ENCODE data around the gene UPP1.

Gene UPP1

DNA sequence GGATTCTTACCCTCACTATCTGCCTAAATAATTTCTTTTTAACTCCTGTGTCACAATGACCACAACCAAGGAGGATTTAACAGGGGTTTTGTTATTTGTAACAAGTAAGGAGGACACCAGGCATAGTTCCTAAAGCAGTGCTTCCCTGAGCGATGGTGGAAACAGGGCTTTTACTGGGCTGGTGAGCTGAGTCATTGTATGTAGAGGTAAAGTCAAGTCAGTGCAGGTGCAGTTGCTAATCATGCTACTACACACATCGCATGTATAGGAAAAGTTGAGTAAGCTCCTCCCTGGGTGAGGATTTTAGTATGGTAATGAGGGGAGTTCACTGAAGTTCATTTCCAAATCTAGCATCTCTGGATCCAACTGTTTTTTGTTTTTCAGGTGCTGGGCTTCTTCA lies 59.2 kb downstream of the UPP1 start:
- TF ChIP-seq, protein P1, sequence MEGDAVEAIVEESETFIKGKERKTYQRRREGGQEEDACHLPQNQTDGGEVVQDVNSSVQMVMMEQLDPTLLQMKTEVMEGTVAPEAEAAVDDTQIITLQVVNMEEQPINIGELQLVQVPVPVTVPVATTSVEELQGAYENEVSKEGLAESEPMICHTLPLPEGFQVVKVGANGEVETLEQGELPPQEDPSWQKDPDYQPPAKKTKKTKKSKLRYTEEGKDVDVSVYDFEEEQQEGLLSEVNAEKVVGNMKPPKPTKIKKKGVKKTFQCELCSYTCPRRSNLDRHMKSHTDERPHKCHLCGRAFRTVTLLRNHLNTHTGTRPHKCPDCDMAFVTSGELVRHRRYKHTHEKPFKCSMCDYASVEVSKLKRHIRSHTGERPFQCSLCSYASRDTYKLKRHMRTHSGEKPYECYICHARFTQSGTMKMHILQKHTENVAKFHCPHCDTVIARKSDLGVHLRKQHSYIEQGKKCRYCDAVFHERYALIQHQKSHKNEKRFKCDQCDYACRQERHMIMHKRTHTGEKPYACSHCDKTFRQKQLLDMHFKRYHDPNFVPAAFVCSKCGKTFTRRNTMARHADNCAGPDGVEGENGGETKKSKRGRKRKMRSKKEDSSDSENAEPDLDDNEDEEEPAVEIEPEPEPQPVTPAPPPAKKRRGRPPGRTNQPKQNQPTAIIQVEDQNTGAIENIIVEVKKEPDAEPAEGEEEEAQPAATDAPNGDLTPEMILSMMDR (IDR thresholded peaks at IDR 0.05; ENCODE audit: low read depth, low read length, missing control alignments), result no peak
- H3K4me3 ChIP-seq (replicated peaks; ENCODE audit: low read depth, low read length), result no peak overlapping the region
- DNase-seq (ENCODE audit: extremely low read depth, low read depth), result no peak

DNA sequence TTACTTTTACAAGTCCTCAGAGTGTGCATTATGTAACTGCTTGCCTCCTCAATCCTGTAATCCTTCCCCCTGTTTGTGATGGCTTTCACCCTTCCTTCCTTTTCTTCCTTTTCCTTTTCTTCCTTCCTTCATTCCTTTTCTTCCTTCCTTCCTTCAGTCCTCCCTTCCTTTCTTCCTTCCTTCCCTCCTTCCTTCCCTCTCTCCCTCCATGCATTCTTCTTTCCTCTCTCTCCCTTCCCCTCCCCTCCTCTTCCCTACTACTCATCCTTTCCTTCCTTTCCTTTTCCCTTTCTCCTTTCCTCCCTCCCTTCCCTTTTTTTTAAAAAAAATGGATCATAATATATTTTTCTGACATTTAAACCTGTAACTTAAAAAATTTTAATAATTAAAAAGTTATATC lies 60.0 kb downstream of the UPP1 start:
- DNase-seq (ENCODE audit: extremely low read depth, low read depth), result no peak
- TF ChIP-seq, protein P1 (IDR thresholded peaks at IDR 0.05; ENCODE audit: low read depth, low read length, missing control alignments), result no peak
- no peak overlapping the region for H3K4me3 ChIP-seq (replicated peaks; ENCODE audit: low read depth, low read length)

DNA sequence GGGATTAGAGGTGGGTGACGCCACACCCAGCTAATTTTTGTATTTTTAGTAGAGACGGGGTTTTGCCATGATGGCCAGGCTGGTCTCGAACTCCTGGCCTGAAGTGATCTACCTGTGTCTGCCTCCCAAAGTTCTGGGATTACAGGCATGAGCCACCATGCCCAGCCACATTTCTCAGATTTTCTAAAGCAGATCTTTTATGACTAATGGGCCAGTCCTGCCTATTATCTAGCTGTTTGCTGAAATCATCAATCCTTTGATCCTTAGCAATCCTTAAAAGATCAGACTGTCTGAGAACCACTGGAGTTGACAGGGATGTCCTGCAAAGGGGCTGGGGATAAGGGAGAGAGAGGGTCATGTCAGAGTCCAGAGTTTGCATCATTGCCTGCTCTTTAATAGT lies 61.0 kb downstream of the UPP1 start:
- no peak overlapping the region for H3K4me3 ChIP-seq (replicated peaks; ENCODE audit: low read depth, low read length)
- TF ChIP-seq, protein P1 (IDR thresholded peaks at IDR 0.05; ENCODE audit: low read depth, low read length, missing control alignments), result no peak
- no peak for DNase-seq (ENCODE audit: extremely low read depth, low read depth)

DNA sequence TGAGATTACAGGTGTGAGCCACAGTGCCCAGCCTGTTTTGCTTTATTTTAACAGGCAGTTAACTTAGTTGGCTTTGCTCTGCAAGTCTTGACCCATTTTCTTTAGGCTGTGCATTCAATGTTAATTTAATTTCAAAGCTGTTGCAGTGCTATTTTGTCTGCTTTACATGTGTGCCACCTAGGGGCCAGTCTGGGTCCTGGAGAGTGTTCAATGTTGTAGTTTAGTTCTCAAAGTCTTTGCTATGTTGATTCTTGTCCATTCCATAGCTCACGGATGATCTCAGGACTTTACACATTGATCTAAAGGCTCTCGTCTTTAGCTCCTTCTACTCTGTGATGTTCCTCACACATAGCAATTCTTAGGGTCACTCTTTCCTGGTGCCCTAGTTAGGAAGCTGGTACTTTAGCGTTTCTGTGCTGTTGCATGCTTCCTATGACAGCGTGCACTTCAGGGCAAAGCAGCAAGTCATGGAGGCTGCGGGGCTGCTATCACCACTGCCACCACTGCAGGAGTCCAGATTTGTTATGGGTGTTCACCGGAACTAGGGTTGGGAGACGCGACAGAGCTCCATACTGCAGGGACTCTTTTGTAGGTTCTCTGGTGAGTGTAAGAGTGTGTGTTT lies 65.8 kb downstream of the UPP1 start:
- TF ChIP-seq, protein P1 (IDR thresholded peaks at IDR 0.05; ENCODE audit: low read depth, low read length, missing control alignments), result peak; percentile 72

More for the DNA sequence above, 65.8 kb downstream of the UPP1 start:
- no peak for DNase-seq (ENCODE audit: extremely low read depth, low read depth)
- H3K4me3 ChIP-seq (replicated peaks; ENCODE audit: low read depth, low read length), result no peak overlapping the region

Data from HFF-Myc (cell line).